GM19463 (cell line): Measurements from ENCODE around the gene ZNF593.

Experiments used
- ATAC-seq: cut with Tn5 transposase; IDR thresholded peaks from one replicate; pipeline ENCODE4 v1.9.1; 2021; ENCODE audit warnings: mild to moderate bottlenecking, moderate library complexity; ENCODE audit not compliant: unreplicated experiment

The ZNF593 gene

GRCh38 chr1:26200413-26200812, 30.7 kb downstream of the ZNF593 start:
- no peak for ATAC-seq

- ATAC-seq: no peak
Observed at GRCh38 chr1:26203642-26204318, 34.1 kb downstream of the ZNF593 start.

GRCh38 chr1:26210147-26210870, 40.6 kb downstream of the ZNF593 start:
- ATAC-seq: no peak

GRCh38 chr1:26212726-26213125, 43.0 kb downstream of the ZNF593 start:
- ATAC-seq: no peak

- ATAC-seq: no peak
Observed at GRCh38 chr1:26213335-26213905, 43.7 kb downstream of the ZNF593 start.

GRCh38 chr1:26215246-26215645, 45.5 kb downstream of the ZNF593 start:
- ATAC-seq: no peak

GRCh38 chr1:26218906-26219494, 49.3 kb downstream of the ZNF593 start:
- no peak for ATAC-seq
